Gastrocnemius medialis (tissue), 4 donors: ENCODE results near the gene SCARB1. TPM values are rescaled to one million over a fixed set of nuclear protein-coding genes. Genes with fewer than 3 reads are reported as not detected.

Experiments
- ATAC-seq, 2 donors: fragments of 150-250 bp; one replicate each; pipeline ENCODE4 v1.9.1; 2016
- DNase-seq, 2 donors: peaks; one replicate each; pipeline ENCODE4 v3.0.0-alpha.2; 2019
- H3K27ac ChIP-seq, 4 donors: fragments of 200-600 bp; sonication (generic); 1 replicate in 1 of 4; 2 replicates in 3 of 4; pipeline ENCODE4 v1.5.1; 2016 to 2018; ENCODE audit warnings: mild to moderate bottlenecking in 2 of 4, moderate library complexity in 1 of 4
- H3K27me3 ChIP-seq, 3 donors: fragments of 200-600 bp; sonication (generic) in 2 of 3; 1 replicate in 1 of 3; 2 replicates in 2 of 3; pipeline versions ENCODE4 v1.5.1 to v1.6.0; 2016 to 2019; ENCODE audit warnings: mild to moderate bottlenecking in 1 of 3, moderate library complexity in 1 of 3
- H3K36me3 ChIP-seq, 2 donors: fragments of 200-600 bp; sonication (generic) in 1 of 2; one replicate each; pipeline ENCODE4 v1.5.1; 2017 to 2018
- H3K4me1 ChIP-seq, 2 donors: fragments of 200-600 bp; sonication (generic) in 1 of 2; one replicate each; pipeline ENCODE4 v1.5.1; 2016 to 2017; ENCODE audit warnings: mild to moderate bottlenecking in 2 of 2
- H3K4me3 ChIP-seq, 4 donors: fragments of 200-600 bp; sonication (generic) in 3 of 4; 1 replicate in 1 of 4; 2 replicates in 3 of 4; pipeline ENCODE4 v1.5.1; 2016 to 2019; ENCODE audit warnings: mild to moderate bottlenecking in 2 of 4
- H3K9me3 ChIP-seq, 3 donors: fragments of 200-600 bp; sonication (generic) in 2 of 3; 1 replicate in 1 of 3; 2 replicates in 2 of 3; pipeline ENCODE4 v1.5.1; 2016 to 2019
- POLR2A ChIP-seq, 2 donors: fragments of 450-650 bp; IDR thresholded peaks; one replicate each; pipeline ENCODE4 v1.6.1; 2017; ENCODE audit warnings: antibody characterized with exemption in 2 of 2, mild to moderate bottlenecking in 2 of 2, moderate library complexity in 2 of 2
- in situ Hi-C, 4 donors: fragments of 200-750 bp; cut with MboI; loops; one replicate each; pipeline versions ENCODE4 v1.15.0 to v1.8.0; 2017; ENCODE audit warnings: low sequenced_read_pairs in 4 of 4
- intact Hi-C: fragments of 100-400 bp; cut with DNase I; formaldehyde crosslinking; loops from one replicate; pipeline ENCODE4 v1.15.1; 2023; ENCODE audit warnings: low total_unique reads
- total RNA-seq, 4 donors: library from RNA; depleted of rRNA; stranded (reverse); fragments of >200 nt; gene quantifications; one replicate each; pipeline versions ENCODE4 v1.1.0 to v1.2.3, GENCODE V29; 2016
- TF ChIP-seq, protein P1 (sequence below), 5 experiments: fragments of 450-650 bp in 3 of 5; fragments of 200-600 bp in 2 of 5; sonication (generic) in 2 of 5; IDR thresholded peaks in 4 of 5; conservative IDR thresholded peaks in 1 of 5; 1 replicate in 4 of 5; 2 replicates in 1 of 5; pipeline ENCODE4 v1.5.1; 2016 to 2019; ENCODE audit warnings: antibody characterized with exemption in 5 of 5, mild to moderate bottlenecking in 3 of 5, moderate library complexity in 3 of 5

The SCARB1 gene
- total RNA-seq, 4 donors from 2014 or later = 5.4 to 8.7 (median 6.2) TPM

DNA sequence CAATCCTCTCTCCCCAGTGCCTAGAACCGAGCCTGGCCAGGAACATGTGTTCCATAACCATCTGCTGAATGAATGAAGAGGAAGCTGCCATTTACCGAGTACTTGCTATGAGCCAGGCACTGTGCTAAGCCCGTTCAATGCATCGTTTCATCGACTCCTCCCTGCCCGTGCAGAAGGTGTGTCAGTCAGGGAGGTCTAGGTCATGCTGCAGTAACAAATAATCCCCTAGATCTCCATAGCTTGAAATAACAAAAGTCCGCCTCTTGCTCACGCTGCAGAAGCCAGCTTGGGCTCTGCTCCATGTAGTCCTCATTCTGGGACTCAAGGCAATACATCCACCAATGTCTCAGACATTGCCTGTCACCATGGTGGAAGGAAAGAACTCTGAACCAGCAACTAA lies 101.3 kb downstream of the SCARB1 start:
- ATAC-seq (no peak), DNase-seq (no peak)
- Histone ChIP-seq H3K9me3 (no peaks in the 10 kb centered on the region), H3K4me1 (peaks cover 43 to 45% of the 10 kb centered on the region in 2 donors), H3K27me3 (no peaks in the 10 kb centered on the region), H3K36me3 (no peaks in the 10 kb centered on the region), H3K4me3 (no peak overlapping the region), H3K27ac (no peak overlapping the region)
- TF ChIP-seq, protein P1, sequence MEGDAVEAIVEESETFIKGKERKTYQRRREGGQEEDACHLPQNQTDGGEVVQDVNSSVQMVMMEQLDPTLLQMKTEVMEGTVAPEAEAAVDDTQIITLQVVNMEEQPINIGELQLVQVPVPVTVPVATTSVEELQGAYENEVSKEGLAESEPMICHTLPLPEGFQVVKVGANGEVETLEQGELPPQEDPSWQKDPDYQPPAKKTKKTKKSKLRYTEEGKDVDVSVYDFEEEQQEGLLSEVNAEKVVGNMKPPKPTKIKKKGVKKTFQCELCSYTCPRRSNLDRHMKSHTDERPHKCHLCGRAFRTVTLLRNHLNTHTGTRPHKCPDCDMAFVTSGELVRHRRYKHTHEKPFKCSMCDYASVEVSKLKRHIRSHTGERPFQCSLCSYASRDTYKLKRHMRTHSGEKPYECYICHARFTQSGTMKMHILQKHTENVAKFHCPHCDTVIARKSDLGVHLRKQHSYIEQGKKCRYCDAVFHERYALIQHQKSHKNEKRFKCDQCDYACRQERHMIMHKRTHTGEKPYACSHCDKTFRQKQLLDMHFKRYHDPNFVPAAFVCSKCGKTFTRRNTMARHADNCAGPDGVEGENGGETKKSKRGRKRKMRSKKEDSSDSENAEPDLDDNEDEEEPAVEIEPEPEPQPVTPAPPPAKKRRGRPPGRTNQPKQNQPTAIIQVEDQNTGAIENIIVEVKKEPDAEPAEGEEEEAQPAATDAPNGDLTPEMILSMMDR (IDR thresholded peaks at IDR 0.05 in 4 of 5, conservative IDR thresholded peaks at IDR 0.05 in 1 of 5) = no peak
- no peak for TF ChIP-seq POLR2A (IDR thresholded peaks at IDR 0.05)
- in situ Hi-C loops (loop anchor here (10.0 to 25.0 kb wide), 6 partner anchors 188 to 728 kb away; no protein-coding TSS in a partner anchor), intact Hi-C loops (loop anchor here (10.0 kb wide), 1 partner anchor 138 kb away; no protein-coding TSS in a partner anchor)

DNA sequence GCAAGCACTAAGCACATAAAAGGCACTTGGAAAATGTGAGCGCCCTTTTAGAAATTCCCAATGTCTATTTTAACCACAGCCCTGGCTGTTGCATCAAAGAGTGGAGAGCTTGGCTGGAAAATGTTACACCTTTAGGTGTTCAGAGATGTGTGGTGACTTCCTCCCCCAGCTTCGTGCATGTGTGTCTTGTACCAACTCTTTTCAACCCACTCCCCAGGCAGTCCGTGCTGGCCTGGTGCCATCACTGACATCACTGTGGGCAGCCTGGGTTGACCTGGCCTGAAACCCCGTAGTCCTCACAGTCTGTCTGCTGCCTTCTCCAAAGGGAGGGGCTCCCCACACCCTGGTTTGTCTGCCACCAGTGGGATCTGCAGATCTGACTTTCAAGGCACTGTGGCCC lies 101.8 kb downstream of the SCARB1 start:
- no peaks in the 10 kb centered on the region for H3K27me3 ChIP-seq
- H3K9me3 ChIP-seq = no peaks in the 10 kb centered on the region
- intact Hi-C loops = loop anchor here (10.0 kb wide), 1 partner anchor 137 kb away; no protein-coding TSS in a partner anchor
- no peaks in the 10 kb centered on the region for H3K36me3 ChIP-seq
- no peak for DNase-seq
- in situ Hi-C loops = loop anchor here (10.0 to 25.0 kb wide), 6 partner anchors 187 to 727 kb away; no protein-coding TSS in a partner anchor
- H3K27ac ChIP-seq = no peak overlapping the region
- ATAC-seq = no peak
- H3K4me3 ChIP-seq = no peak overlapping the region
- peaks cover 39 to 40% of the 10 kb centered on the region in 2 donors for H3K4me1 ChIP-seq
- no peak for TF ChIP-seq POLR2A (IDR thresholded peaks at IDR 0.05)
- TF ChIP-seq, protein P1 (IDR thresholded peaks at IDR 0.05 in 4 of 5, conservative IDR thresholded peaks at IDR 0.05 in 1 of 5) = no peak

DNA sequence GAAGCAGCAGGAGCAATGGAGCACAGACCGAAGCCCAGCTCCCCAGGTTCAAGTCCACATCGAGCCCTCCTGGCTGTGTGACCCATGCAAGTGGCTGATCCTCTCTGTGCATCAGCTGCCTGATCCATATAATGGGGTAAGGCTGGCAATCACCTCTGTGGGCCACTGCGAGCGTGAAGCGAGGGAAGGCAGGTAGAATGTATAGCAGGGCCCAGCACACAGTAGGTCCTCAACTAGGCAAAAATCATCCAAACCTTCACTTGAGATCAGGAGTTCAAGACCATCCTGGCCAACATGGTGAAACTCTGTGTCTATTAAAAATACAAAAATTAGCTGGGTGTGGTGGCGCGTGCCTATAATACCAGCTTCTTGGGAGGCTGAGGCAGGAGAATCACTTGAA lies 102.6 kb downstream of the SCARB1 start:
- Histone ChIP-seq H3K4me3 (no peak overlapping the region), H3K9me3 (no peaks in the 10 kb centered on the region), H3K27me3 (no peaks in the 10 kb centered on the region), H3K36me3 (no peaks in the 10 kb centered on the region), H3K27ac (no peak overlapping the region), H3K4me1 (peaks cover 33 to 37% of the 10 kb centered on the region in 2 donors)
- no peak for TF ChIP-seq POLR2A (IDR thresholded peaks at IDR 0.05)
- TF ChIP-seq, protein P1 (IDR thresholded peaks at IDR 0.05 in 4 of 5, conservative IDR thresholded peaks at IDR 0.05 in 1 of 5) = no peak
- intact Hi-C loops = loop anchor here (10.0 kb wide), 1 partner anchor 136 kb away; no protein-coding TSS in a partner anchor
- in situ Hi-C loops = loop anchor here (10.0 to 25.0 kb wide), 6 partner anchors 186 to 726 kb away; no protein-coding TSS in a partner anchor
- ATAC-seq (no peak), DNase-seq (no peak)

DNA sequence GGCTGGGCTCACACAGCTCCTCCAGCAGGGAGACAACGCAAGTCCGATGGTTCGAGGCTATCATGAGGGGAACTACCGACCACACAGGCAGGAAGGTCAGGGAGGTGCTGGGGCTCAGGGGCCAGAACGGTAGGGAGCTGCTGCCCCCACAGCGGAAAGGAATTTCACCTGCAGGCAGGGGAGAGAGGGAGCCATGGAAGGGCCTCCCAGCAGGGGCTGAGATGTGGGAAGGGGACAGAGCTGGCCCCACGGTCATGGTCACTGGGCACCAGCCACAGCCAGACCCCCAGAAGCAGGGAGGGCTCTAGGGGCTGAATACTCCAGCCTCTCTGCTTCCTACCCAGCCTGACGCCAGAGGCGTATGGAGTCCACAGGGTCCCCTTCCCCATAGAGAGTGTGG lies 103.1 kb downstream of the SCARB1 start:
- no peak for DNase-seq
- TF ChIP-seq, protein P1 (IDR thresholded peaks at IDR 0.05 in 4 of 5, conservative IDR thresholded peaks at IDR 0.05 in 1 of 5) = no peak
- no peak for TF ChIP-seq POLR2A (IDR thresholded peaks at IDR 0.05)
- ATAC-seq = no peak
- Histone ChIP-seq H3K27ac (no peak overlapping the region), H3K4me3 (no peak overlapping the region), H3K4me1 (peaks cover 33 to 37% of the 10 kb centered on the region in 2 donors), H3K27me3 (no peaks in the 10 kb centered on the region), H3K36me3 (no peaks in the 10 kb centered on the region), H3K9me3 (no peaks in the 10 kb centered on the region)
- in situ Hi-C loops (loop anchor here (10.0 to 25.0 kb wide), 6 partner anchors 186 to 726 kb away; no protein-coding TSS in a partner anchor), intact Hi-C loops (loop anchor here (10.0 kb wide), 1 partner anchor 136 kb away; no protein-coding TSS in a partner anchor)
